GM23248 (cell line): ENCODE measurements around the gene NOXA1. TPM values are rescaled to one million over a fixed set of nuclear protein-coding genes. Genes with fewer than 3 reads are reported as not detected.

Source experiments
- DNase-seq: peaks from one replicate; pipeline ENCODE4 v3.0.0-alpha.2; 2015
- H2AFZ ChIP-seq: fragments of 200-600 bp; sonication (generic); 2 replicates; pipeline ENCODE4 v1.6.1; 2016; ENCODE audit warnings: antibody characterized with exemption
- H3F3A ChIP-seq: fragments of 200-600 bp; sonication (generic); 2 replicates; pipeline ENCODE4 v1.6.1; 2016; ENCODE audit warnings: mild to moderate bottlenecking, antibody characterized with exemption, mixed run types; ENCODE audit not compliant: insufficient read depth
- H3K27ac ChIP-seq: fragments of 200-600 bp; sonication (generic); 2 replicates; pipeline ENCODE4 v1.5.1; 2016; ENCODE audit warnings: mild to moderate bottlenecking
- H3K27me3 ChIP-seq: fragments of 200-600 bp; sonication (generic); replicated peaks from 2 replicates; pipeline ENCODE4 v1.6.1; 2016; ENCODE audit warnings: mild to moderate bottlenecking; ENCODE audit not compliant: insufficient read depth
- H3K36me3 ChIP-seq: fragments of 200-600 bp; sonication (generic); 2 replicates; pipeline ENCODE4 v1.6.1; 2016; ENCODE audit warnings: low read depth, mild to moderate bottlenecking
- H3K4me1 ChIP-seq: fragments of 200-600 bp; sonication (generic); 2 replicates; pipeline ENCODE4 v1.6.1; 2016; ENCODE audit warnings: mild to moderate bottlenecking; ENCODE audit not compliant: insufficient read depth
- H3K4me2 ChIP-seq: fragments of 200-600 bp; sonication (generic); one replicate; pipeline ENCODE4 v1.6.1; 2016; ENCODE audit warnings: mild to moderate bottlenecking; ENCODE audit not compliant: unreplicated experiment
- H3K4me3 ChIP-seq: fragments of 200-600 bp; sonication (generic); 2 replicates; pipeline ENCODE4 v1.5.1; 2016; ENCODE audit warnings: mild to moderate bottlenecking
- H3K79me2 ChIP-seq: fragments of 200-600 bp; sonication (generic); 2 replicates; pipeline ENCODE4 v1.6.1; 2016; ENCODE audit warnings: mild to moderate bottlenecking; ENCODE audit not compliant: insufficient read depth
- H3K9ac ChIP-seq: fragments of 200-600 bp; sonication (generic); 2 replicates; pipeline ENCODE4 v1.6.1; 2016; ENCODE audit warnings: mild to moderate bottlenecking
- H3K9me2 ChIP-seq: fragments of 200-600 bp; sonication (generic); 2 replicates; pipeline ENCODE4 v1.6.1; 2016; ENCODE audit warnings: mixed run types, mild to moderate bottlenecking, moderate library complexity; ENCODE audit not compliant: insufficient read depth
- H3K9me3 ChIP-seq: fragments of 200-600 bp; sonication (generic); one replicate; pipeline ENCODE4 v1.6.1; 2017; ENCODE audit warnings: low read depth
- H4K20me1 ChIP-seq: fragments of 200-600 bp; sonication (generic); 2 replicates; pipeline ENCODE4 v1.6.0; 2016; ENCODE audit not compliant: insufficient read depth
- EZH2 ChIP-seq: fragments of 200-600 bp; sonication (generic); IDR thresholded peaks from 2 replicates; pipeline ENCODE4 v1.6.1; 2018; ENCODE audit warnings: antibody characterized with exemption, mild to moderate bottlenecking; ENCODE audit not compliant: insufficient read depth, poor library complexity, severe bottlenecking
- EZH2phosphoT487 ChIP-seq: fragments of 200-600 bp; sonication (generic); IDR thresholded peaks from 2 replicates; pipeline ENCODE4 v1.6.1; 2018; ENCODE audit warnings: antibody characterized with exemption, moderate library complexity, mild to moderate bottlenecking, low read depth; ENCODE audit not compliant: insufficient read depth
- WGBS, 2 experiments: methylation state at CpG; one replicate each; pipeline ENCODE4 v1.1.6; 2015 to 2017; ENCODE audit warnings: low lambda C conversion rate in 2 of 2, low coverage in 1 of 2; ENCODE audit errors: missing lambda C conversion rate in 2 of 2; 5-methylcytosine and 5-hydroxymethylcytosine counted together
- in situ Hi-C: fragments of 300-500 bp; cut with MboI; formaldehyde crosslinking; loops from 2 replicates; pipeline ENCODE4 v1.15.0; 2020
- polyA plus RNA-seq: library from polyadenylated mRNA; unstranded; fragments of >200 nt; fragmentation: Nextera tagmentation; extraction: Ambion mirVana; gene quantifications from 2 replicates; pipeline ENCODE4 v1.2.1, GENCODE V29; 2016
- total RNA-seq: library from RNA; depleted of rRNA; stranded (reverse); fragments of >200 nt; shearing (Covaris generic); gene quantifications from 2 replicates; pipeline ENCODE4 v1.2.3, GENCODE V29; 2014

Gene NOXA1
- total and polyA plus RNA-seq, 2 experiments from 2014 or later: 0.32 to 0.39 TPM

- H3K36me3 ChIP-seq: no peaks in the 10 kb centered on the region
- no peaks in the 10 kb centered on the region for H3F3A ChIP-seq
- no peaks in the 10 kb centered on the region for H3K9me3 ChIP-seq
- no peak for TF ChIP-seq EZH2phosphoT487
- TF ChIP-seq EZH2: no peak
- no peaks in the 10 kb centered on the region for H3K4me1 ChIP-seq
- no peak for DNase-seq
- H3K4me2 ChIP-seq: no peak overlapping the region
- WGBS, 2 experiments: 91% methylated on average over 29 to 34 of the region's 36 CpGs
- H3K9me2 ChIP-seq: no peaks in the 10 kb centered on the region
- in situ Hi-C loops: no loop called here
- H3K27me3 ChIP-seq: no peaks in the 10 kb centered on the region
- H3K9ac ChIP-seq: no peak overlapping the region
- no peaks in the 10 kb centered on the region for H3K79me2 ChIP-seq
- H3K27ac ChIP-seq: no peak overlapping the region
- H2AFZ ChIP-seq: no peak overlapping the region
- H4K20me1 ChIP-seq: no peaks in the 10 kb centered on the region
- H3K4me3 ChIP-seq: no peak overlapping the region
These were observed 28.1 kb upstream of the NOXA1 start for GRCh38 chr9:137394866-137395665.

DNA sequence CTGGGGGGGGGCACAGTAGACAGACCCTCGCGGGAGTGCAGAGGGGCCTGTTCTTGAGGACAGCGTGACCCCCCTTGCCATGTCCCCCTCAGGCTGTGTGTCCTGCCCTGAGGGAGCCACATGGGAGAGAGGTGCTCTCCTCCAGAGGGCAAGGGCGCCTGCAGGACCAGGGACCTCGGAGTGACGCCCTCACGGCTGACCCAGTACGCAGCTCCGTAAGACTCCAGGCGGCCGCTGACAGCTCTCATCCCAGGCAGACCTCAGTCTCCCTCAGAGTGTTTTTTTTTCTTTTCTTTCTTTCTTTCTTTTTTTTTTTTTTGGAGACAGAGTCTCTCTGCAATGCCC, 27.6 kb upstream of the NOXA1 start:
- H3F3A ChIP-seq: no peaks in the 10 kb centered on the region
- no peaks in the 10 kb centered on the region for H3K36me3 ChIP-seq
- no peaks in the 10 kb centered on the region for H3K27me3 ChIP-seq
- no peaks in the 10 kb centered on the region for H3K9me2 ChIP-seq
- H2AFZ ChIP-seq: no peak overlapping the region
- WGBS, 2 experiments: 83 to 89% methylated on average over 7 to 11 of the region's 11 CpGs
- no peak overlapping the region for H3K4me3 ChIP-seq
- H3K27ac ChIP-seq: no peak overlapping the region
- H3K9ac ChIP-seq: no peak overlapping the region
- no peak for DNase-seq
- H4K20me1 ChIP-seq: no peaks in the 10 kb centered on the region
- H3K4me2 ChIP-seq: no peak overlapping the region
- no peak for TF ChIP-seq EZH2
- TF ChIP-seq EZH2phosphoT487: no peak
- in situ Hi-C loops: no loop called here
- H3K4me1 ChIP-seq: no peaks in the 10 kb centered on the region
- no peaks in the 10 kb centered on the region for H3K79me2 ChIP-seq
- H3K9me3 ChIP-seq: no peaks in the 10 kb centered on the region

DNA sequence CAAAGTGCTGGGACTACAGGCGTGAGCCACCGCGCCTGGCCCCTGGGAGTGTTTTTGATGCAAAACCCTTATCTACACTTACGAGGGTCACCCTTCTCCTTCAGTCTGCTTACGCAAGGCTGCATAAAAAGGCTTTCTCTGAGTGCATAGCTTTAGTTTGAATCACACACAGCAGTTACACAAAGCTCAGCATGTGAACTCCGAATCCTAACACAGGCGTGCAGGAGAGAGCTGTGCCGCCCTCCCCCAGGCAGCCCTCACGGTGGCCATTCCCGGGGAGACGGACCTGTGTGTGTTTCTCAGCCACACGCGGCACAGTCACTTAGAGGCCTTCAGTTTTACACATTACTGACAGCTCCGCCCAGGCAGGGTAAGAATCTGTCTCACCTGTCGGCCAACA, 27.0 kb upstream of the NOXA1 start:
- no peak overlapping the region for H3K9ac ChIP-seq
- no peaks in the 10 kb centered on the region for H3K36me3 ChIP-seq
- no peak overlapping the region for H3K4me2 ChIP-seq
- H3K4me1 ChIP-seq: no peaks in the 10 kb centered on the region
- H3F3A ChIP-seq: no peaks in the 10 kb centered on the region
- H3K27me3 ChIP-seq: no peaks in the 10 kb centered on the region
- TF ChIP-seq EZH2 (no peak), EZH2phosphoT487 (no peak)
- no peaks in the 10 kb centered on the region for H3K79me2 ChIP-seq
- no peak overlapping the region for H2AFZ ChIP-seq
- H3K27ac ChIP-seq: no peak overlapping the region
- DNase-seq: peak; percentile 63
- H3K4me3 ChIP-seq: no peak overlapping the region
- H3K9me3 ChIP-seq: no peaks in the 10 kb centered on the region
- no peaks in the 10 kb centered on the region for H3K9me2 ChIP-seq
- H4K20me1 ChIP-seq: no peaks in the 10 kb centered on the region
- 79 to 82% methylated on average over 15 of the region's 15 CpGs for WGBS, 2 experiments
- in situ Hi-C loops: no loop called here

DNA sequence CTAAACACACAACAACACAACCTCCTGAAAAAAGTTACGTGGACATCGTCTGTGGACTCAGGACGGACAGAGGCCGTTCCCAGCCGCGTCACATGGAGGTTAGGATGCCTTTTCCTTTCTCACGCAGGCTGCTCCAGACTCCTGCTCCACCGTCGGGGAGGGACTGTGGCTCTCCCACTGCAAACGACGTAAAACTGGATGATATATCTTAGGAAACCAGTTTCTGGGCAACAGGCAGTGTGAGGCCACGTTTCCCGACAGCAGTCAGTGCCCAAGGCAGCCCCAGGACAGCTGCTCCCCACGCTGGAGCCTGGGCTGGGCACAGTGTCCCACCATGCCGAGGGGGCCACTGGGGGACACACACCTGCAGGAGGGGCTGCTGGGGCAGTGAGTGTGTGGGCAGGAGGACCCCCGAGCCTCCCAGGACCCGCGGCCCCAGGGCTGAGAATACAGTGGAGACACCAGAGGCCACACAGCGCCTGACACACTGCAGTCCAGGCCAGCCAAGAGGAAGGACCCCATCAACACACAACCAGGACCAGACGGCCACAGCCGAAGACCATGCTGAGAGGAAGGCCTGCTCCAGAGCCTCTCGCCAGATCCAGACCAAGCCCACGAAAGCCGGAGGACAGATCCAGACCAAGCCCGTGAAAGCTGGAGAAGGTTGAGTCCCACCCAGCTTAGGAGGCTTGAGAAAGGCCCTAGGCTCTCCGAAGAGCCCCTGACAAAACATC, 26.4 kb upstream of the NOXA1 start:
- no peaks in the 10 kb centered on the region for H3K36me3 ChIP-seq
- TF ChIP-seq EZH2phosphoT487 (no peak), EZH2 (no peak)
- no peak overlapping the region for H2AFZ ChIP-seq
- no peaks in the 10 kb centered on the region for H4K20me1 ChIP-seq
- no peaks in the 10 kb centered on the region for H3K27me3 ChIP-seq
- no peak for DNase-seq
- in situ Hi-C loops: no loop called here
- H3K4me3 ChIP-seq: no peak overlapping the region
- H3K79me2 ChIP-seq: no peaks in the 10 kb centered on the region
- H3F3A ChIP-seq: no peaks in the 10 kb centered on the region
- no peaks in the 10 kb centered on the region for H3K9me3 ChIP-seq
- 85 to 90% methylated on average over 23 to 26 of the region's 26 CpGs for WGBS, 2 experiments
- H3K9me2 ChIP-seq: no peaks in the 10 kb centered on the region
- H3K27ac ChIP-seq: no peak overlapping the region
- H3K4me1 ChIP-seq: no peaks in the 10 kb centered on the region
- no peak overlapping the region for H3K4me2 ChIP-seq
- H3K9ac ChIP-seq: no peak overlapping the region
